ENCODE results near the gene ZNF189.

Gene ZNF189

GRCh38 chr9:101427358-101427757 is 28.7 kb downstream of the ZNF189 start:
- no peak for DNase-seq

- no peak for DNase-seq
Measured at GRCh38 chr9:101427957-101428655, 29.5 kb downstream of the ZNF189 start.

- DNase-seq: no peak
Measured at GRCh38 chr9:101428909-101429308, 30.3 kb downstream of the ZNF189 start.

- no peak for DNase-seq
Measured at GRCh38 chr9:101429736-101430135, 31.1 kb downstream of the ZNF189 start.

GRCh38 chr9:101432171-101432570 is 33.5 kb downstream of the ZNF189 start:
- no peak for DNase-seq

GRCh38 chr9:101432740-101433139 is 34.1 kb downstream of the ZNF189 start:
- DNase-seq: no peak

GRCh38 chr9:101433229-101433628 is 34.6 kb downstream of the ZNF189 start:
- DNase-seq: no peak

- no peak for DNase-seq
Measured at GRCh38 chr9:101434998-101435397, 36.3 kb downstream of the ZNF189 start.

- DNase-seq: no peak
Measured at GRCh38 chr9:101435601-101436079, 37.0 kb downstream of the ZNF189 start, which contains the start of gene ALDOB. TSS of gene ALDOB (minus strand) at chr9:101435774. CDS start at chr9:101430887, 4,887 bp downstream.

GRCh38 chr9:101437806-101438232 is 39.2 kb downstream of the ZNF189 start:
- DNase-seq: no peak

- DNase-seq: no peak
Measured at GRCh38 chr9:101438523-101438922, 39.9 kb downstream of the ZNF189 start.

GRCh38 chr9:101440714-101441230 is 42.1 kb downstream of the ZNF189 start:
- DNase-seq: no peak

GRCh38 chr9:101442318-101442717 is 43.7 kb downstream of the ZNF189 start:
- no peak for DNase-seq

GRCh38 chr9:101442736-101443135 is 44.1 kb downstream of the ZNF189 start:
- DNase-seq: no peak

GRCh38 chr9:101443364-101443771 is 44.7 kb downstream of the ZNF189 start:
- peak; percentile 97 for DNase-seq

GRCh38 chr9:101445353-101446029 is 46.8 kb downstream of the ZNF189 start:
- no peak for DNase-seq

- no peak for DNase-seq
Measured at GRCh38 chr9:101446732-101447131, 48.1 kb downstream of the ZNF189 start.

- DNase-seq: no peak
Measured at GRCh38 chr9:101448680-101449070, 50.0 kb downstream of the ZNF189 start.

GRCh38 chr9:101449071-101449721 is 50.5 kb downstream of the ZNF189 start:
- peak; percentile 11 for DNase-seq

GRCh38 chr9:101450931-101451330 is 52.3 kb downstream of the ZNF189 start:
- DNase-seq: no peak

- no peak for DNase-seq
Measured at GRCh38 chr9:101451498-101451897, 52.8 kb downstream of the ZNF189 start.

- no peak for DNase-seq
Measured at GRCh38 chr9:101453776-101454570, 55.3 kb downstream of the ZNF189 start.

All from NCI-H1694 (cell line).